GM12878 (cell line): ENCODE measurements around the gene CAMK4. TPM values are rescaled to one million over a fixed set of nuclear protein-coding genes. Genes with fewer than 3 reads are reported as not detected.

Experiments used
- ATF2 ChIP-seq: IDR thresholded peaks from 2 replicates; pipeline ENCODE4 v1.6.1; 2012; ENCODE audit warnings: low read length, inconsistent platforms
- BCL11A ChIP-seq: IDR thresholded peaks from 2 replicates; pipeline ENCODE4 v1.6.1; 2011; ENCODE audit warnings: low read depth, low read length
- CBFB ChIP-seq: IDR thresholded peaks from 2 replicates; pipeline ENCODE4 v1.6.1; 2016; ENCODE audit warnings: antibody characterized with exemption, low read depth
- CHD2 ChIP-seq: IDR thresholded peaks from 2 replicates; pipeline ENCODE4 v1.6.1; 2011; ENCODE audit warnings: low read depth, low read length, improper control_type of control experiment, borderline replicate concordance
- GABPA ChIP-seq: IDR thresholded peaks from 2 replicates; pipeline ENCODE4 v1.6.1; 2014; ENCODE audit warnings: antibody characterized with exemption, low read depth, mild to moderate bottlenecking, inconsistent platforms
- IKZF1 ChIP-seq: fragments of 450-650 bp; conservative IDR thresholded peaks from 2 replicates; pipeline ENCODE4 v1.6.1; 2017; ENCODE audit warnings: antibody characterized with exemption, mild to moderate bottlenecking
- IRF4 ChIP-seq: IDR thresholded peaks from 2 replicates; pipeline ENCODE4 v1.6.1; 2011; ENCODE audit warnings: low read depth, low read length
- JUNB ChIP-seq: IDR thresholded peaks from 2 replicates; pipeline ENCODE4 v1.6.1; 2016; ENCODE audit warnings: antibody characterized with exemption, mild to moderate bottlenecking
- NFIC ChIP-seq: IDR thresholded peaks from 2 replicates; pipeline ENCODE4 v1.6.1; 2012; ENCODE audit warnings: low read depth, mild to moderate bottlenecking, inconsistent platforms, low read length, moderate library complexity
- NRF1 ChIP-seq: conservative IDR thresholded peaks from 2 replicates; pipeline ENCODE4 v1.6.1; 2011; ENCODE audit warnings: mild to moderate bottlenecking, low read depth, low read length, improper control_type of control experiment
- POU2F2 ChIP-seq: IDR thresholded peaks from 3 replicates; pipeline ENCODE4 v1.6.1; 2011; ENCODE audit warnings: low read depth, mild to moderate bottlenecking, low read length, borderline replicate concordance
- RUNX3 ChIP-seq: IDR thresholded peaks from 2 replicates; pipeline ENCODE4 v1.6.1; 2012; ENCODE audit warnings: low read length, inconsistent platforms
- SRF ChIP-seq, 2 experiments: IDR thresholded peaks; 2 replicates each; pipeline ENCODE4 v1.6.1; 2011; ENCODE audit warnings: low read depth in 2 of 2, low read length in 2 of 2, mild to moderate bottlenecking in 1 of 2, moderate library complexity in 1 of 2
- TCF7 ChIP-seq: IDR thresholded peaks from 2 replicates; pipeline ENCODE4 v1.6.1; 2014; ENCODE audit warnings: antibody characterized with exemption, borderline replicate concordance
- polyA plus RNA-seq, 11 experiments: library from polyadenylated mRNA; depleted of rRNA in 4 of 11; unstranded in 6 of 11; stranded (reverse) in 5 of 11; fragments of >200 nt; fragmentation: Nextera tagmentation in 4 of 11; fragmentation: Illumina TruSeq in 1 of 11; extraction: Ambion mirVana in 4 of 11; extraction: Trizol in 1 of 11; gene quantifications; 1 replicate in 1 of 11; 2 replicates in 10 of 11; pipeline versions ENCODE4 v1.2.1 to v1.2.3, GENCODE V29; 2011 to 2016; ENCODE audit warnings: inconsistent platforms in 2 of 11, missing spikeins in 2 of 11, low read depth in 1 of 11
- total RNA-seq, 4 experiments: library from RNA; depleted of rRNA in 3 of 4; stranded (reverse); fragments of >200 nt in 3 of 4; fragmentation: Illumina TruSeq in 1 of 4; extraction: Trizol in 1 of 4; gene quantifications; 2 replicates each; pipeline versions ENCODE4 v1.2.1 to v1.2.3, GENCODE V29; 2013 to 2021

CAMK4 gene
- total and polyA plus RNA-seq, 10 of the 15 experiments (the other 5 are each of a cell fraction or from before 2014, with no cell fraction given): 13.3 to 51.9 (median 35.3) TPM

DNA sequence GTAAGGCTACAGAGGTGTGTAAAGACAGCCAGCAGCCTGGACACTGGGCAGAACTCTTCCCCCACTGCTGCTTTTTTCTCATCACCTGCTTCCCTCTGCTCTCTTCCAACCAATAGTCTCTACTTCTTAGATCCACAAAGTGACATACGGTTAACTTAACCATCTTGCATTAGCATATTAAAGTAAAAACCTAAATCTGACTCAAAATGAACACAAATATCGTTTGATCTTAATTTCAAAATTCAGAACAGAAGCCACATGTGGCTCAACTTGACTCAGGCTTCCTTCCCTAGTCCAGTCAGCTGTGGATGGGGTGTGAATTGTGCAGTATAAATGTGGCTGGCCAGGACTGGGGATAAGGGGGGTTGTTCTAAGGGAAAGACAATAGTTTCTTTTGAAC lies 173.8 kb downstream of the CAMK4 start (continued):
- TF ChIP-seq NFIC (peak; percentile 81), ATF2 (peak; percentile 75), POU2F2 (peak; percentile 58; the same call in 1 of the 3 replicates), CBFB (peak; percentile 48; the same call in 1 of the 2 replicates), JUNB (peak; percentile 96), CHD2 (no peak), RUNX3 (peak; percentile 97), IRF4 (peak; percentile 82; the same call in 1 of the 2 replicates), SRF (IDR thresholded peaks at IDR 0.05; ENCODE audit: low read depth in 2 of 2, low read length in 2 of 2) (peak in 1 of 2 experiments; percentile 65; a peak in 1 of 4 replicates), IKZF1 (0 out of 2 replicates have a peak, but pooled peaks have one; percentile 16), GABPA (peak; percentile 57; the same call in 1 of the 2 replicates), NRF1 (no peak), TCF7 (peak; percentile 98), BCL11A (peak; percentile 73)
